GM12872 (cell line): ENCODE measurements around the gene AGPAT2.

ENCODE experiments used
- CTCF ChIP-seq: IDR thresholded peaks from 3 replicates; pipeline ENCODE4 v1.5.1; 2011; ENCODE audit warnings: low read depth, mild to moderate bottlenecking, low read length, moderate library complexity; ENCODE audit not compliant: insufficient read depth

The AGPAT2 gene

GRCh38 chr9:136631038-136632000 is 55.9 kb downstream of the AGPAT2 start:
- peak; percentile 89 for TF ChIP-seq CTCF

GRCh38 chr9:136630662-136630992 is 56.6 kb downstream of the AGPAT2 start:
- TF ChIP-seq CTCF: no peak

GRCh38 chr9:136629879-136630661 is 57.2 kb downstream of the AGPAT2 start:
- peak; percentile 68 for TF ChIP-seq CTCF

GRCh38 chr9:136629001-136629878 is 58.0 kb downstream of the AGPAT2 start:
- TF ChIP-seq CTCF: no peak

- no peak for TF ChIP-seq CTCF
These were observed 59.0 kb downstream of the AGPAT2 start for GRCh38 chr9:136628268-136628667.

GRCh38 chr9:136627703-136628102 is 59.6 kb downstream of the AGPAT2 start:
- TF ChIP-seq CTCF: no peak
